ENCODE measurements around the gene TSSC4. TPM values are rescaled to one million over a fixed set of nuclear protein-coding genes. Genes with fewer than 3 reads are reported as not detected.

The TSSC4 gene
- total RNA-seq, 2 experiments from 2014 or later, result 36.2 to 38.9 TPM

GRCh38 chr11:2413742-2414579 lies 13.4 kb downstream of the TSSC4 start:
- no peaks in the 10 kb centered on the region for H3K27me3 Mint-ChIP-seq
- ATAC-seq (no peak), DNase-seq (no peak)
- ChIA-PET POLR2A (no interaction called here), CTCF (interaction anchor here (2.4 kb wide), 1 partner anchor 109 kb away, joined by 13 read pairs; no protein-coding TSS in a partner anchor)
- H3K27ac Mint-ChIP-seq, result no peak overlapping the region
- no peaks in the 10 kb centered on the region for H3K4me1 Mint-ChIP-seq (ENCODE audit: low read depth)
- H3K9me3 Mint-ChIP-seq, result no peaks in the 10 kb centered on the region
- H3K4me3 Mint-ChIP-seq, result no peak overlapping the region
- no peaks in the 10 kb centered on the region for H3K36me3 Mint-ChIP-seq (ENCODE audit: low read depth)
- no peak for TF ChIP-seq CTCF (IDR thresholded peaks at IDR 0.05)
- intact Hi-C loops (cut with micrococcal nuclease), result no loop called here

GRCh38 chr11:2414616-2415015 lies 14.1 kb downstream of the TSSC4 start:
- no peaks in the 10 kb centered on the region for H3K27me3 Mint-ChIP-seq
- TF ChIP-seq CTCF (IDR thresholded peaks at IDR 0.05), result no peak
- no peaks in the 10 kb centered on the region for H3K9me3 Mint-ChIP-seq
- intact Hi-C loops (cut with micrococcal nuclease), result loop anchor here (5.0 kb wide), 1 partner anchor 217 kb away; no protein-coding TSS in a partner anchor
- no peak for ATAC-seq
- no peaks in the 10 kb centered on the region for H3K36me3 Mint-ChIP-seq (ENCODE audit: low read depth)
- H3K4me3 Mint-ChIP-seq, result no peak overlapping the region
- POLR2A ChIA-PET, result no interaction called here
- CTCF ChIA-PET, result no interaction called here
- H3K27ac Mint-ChIP-seq, result no peak overlapping the region
- H3K4me1 Mint-ChIP-seq (ENCODE audit: low read depth), result no peaks in the 10 kb centered on the region
- no peak for DNase-seq

- Mint-ChIP-seq H3K4me3 (no peak overlapping the region), H3K27me3 (no peaks in the 10 kb centered on the region), H3K27ac (no peak overlapping the region), H3K36me3 (ENCODE audit: low read depth) (no peaks in the 10 kb centered on the region), H3K4me1 (ENCODE audit: low read depth) (peaks cover 2% of the 10 kb centered on the region), H3K9me3 (no peaks in the 10 kb centered on the region)
- TF ChIP-seq CTCF (IDR thresholded peaks at IDR 0.05), result no peak
- ChIA-PET POLR2A (no interaction called here), CTCF (interaction anchor here (1.0 to 1.6 kb wide), 2 partner anchors 109 to 110 kb away, joined by 4 to 5 read pairs; no protein-coding TSS in a partner anchor)
- no peak for DNase-seq
- no peak for ATAC-seq
- intact Hi-C loops (cut with micrococcal nuclease), result loop anchor here (5.0 kb wide), 1 partner anchor 218 kb away; no protein-coding TSS in a partner anchor
Observed at GRCh38 chr11:2415171-2415570, 14.6 kb downstream of the TSSC4 start.

GRCh38 chr11:2415601-2416380 lies 15.2 kb downstream of the TSSC4 start:
- H3K9me3 Mint-ChIP-seq, result no peaks in the 10 kb centered on the region
- no peaks in the 10 kb centered on the region for H3K36me3 Mint-ChIP-seq (ENCODE audit: low read depth)
- peaks cover 2% of the 10 kb centered on the region for H3K4me1 Mint-ChIP-seq (ENCODE audit: low read depth)
- no peak for DNase-seq
- peak; percentile 27 for TF ChIP-seq CTCF (IDR thresholded peaks at IDR 0.05)
- H3K27ac Mint-ChIP-seq, result no peak overlapping the region
- intact Hi-C loops (cut with micrococcal nuclease), result loop anchor here (5.0 kb wide), 1 partner anchor 218 kb away; no protein-coding TSS in a partner anchor
- ATAC-seq, result no peak
- H3K27me3 Mint-ChIP-seq, result no peaks in the 10 kb centered on the region
- ChIA-PET CTCF (interaction anchor here (1.0 to 1.6 kb wide), 2 partner anchors 110 to 111 kb away, joined by 4 to 5 read pairs; no protein-coding TSS in a partner anchor), POLR2A (no interaction called here)
- H3K4me3 Mint-ChIP-seq, result no peak overlapping the region

Data from activated CD8-positive, alpha-beta T cell treated with anti-CD3 and anti-CD28 coated beads for 36 hours (primary cell).